ENCODE results near the gene POLL. TPM values are rescaled to one million over a fixed set of nuclear protein-coding genes. Genes with fewer than 3 reads are reported as not detected.
A peak's percentile ranks its signal among the peaks of the same experiment; 100 is the strongest.

POLL gene
- total RNA-seq, 1 experiment from 2014 or later = 51.3 TPM

DNA sequence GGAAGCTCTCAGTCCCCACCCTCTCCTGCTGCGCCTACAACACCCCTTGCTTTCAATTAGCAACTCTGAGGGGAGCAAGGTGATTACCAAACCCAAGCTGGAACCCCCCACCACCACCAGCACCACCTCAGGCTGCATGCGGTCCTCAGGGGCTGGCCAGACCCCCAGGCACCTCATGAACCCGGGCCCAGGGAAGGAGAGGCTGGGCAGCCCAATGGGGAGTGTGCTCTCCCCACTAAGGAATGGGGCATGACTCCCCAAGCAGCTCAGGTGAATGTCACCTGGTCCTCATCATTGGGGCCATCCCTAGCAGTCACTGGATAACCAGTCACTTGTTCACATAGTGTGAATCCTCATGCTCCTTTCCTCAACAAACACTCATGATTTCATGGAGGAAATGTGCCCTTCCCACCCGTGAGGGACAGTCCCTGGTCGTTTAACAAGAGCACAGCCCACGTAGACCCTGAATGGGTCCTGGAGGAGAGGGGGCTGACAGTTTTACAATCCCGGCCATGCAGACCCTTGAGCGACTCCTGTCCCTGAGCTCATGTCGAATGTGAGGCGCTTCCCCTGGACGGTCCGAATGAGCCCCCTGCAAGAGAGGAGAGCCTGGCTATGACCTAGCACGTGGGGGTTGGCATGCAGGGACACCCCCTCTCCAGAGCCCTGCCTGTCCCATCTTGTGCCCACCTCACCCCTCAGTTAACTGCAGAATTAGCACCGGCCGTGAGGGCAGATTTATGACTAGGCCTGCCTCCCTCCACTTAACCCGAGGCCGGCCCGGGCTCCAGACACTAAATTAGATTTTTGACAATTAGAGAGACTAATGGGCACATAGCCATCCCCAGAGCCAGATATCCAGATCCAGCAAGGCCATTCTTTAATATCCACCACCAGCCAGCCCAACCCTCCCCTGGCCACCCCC is 29.1 kb downstream of the POLL start:
- ChIA-PET RAD21 (ENCODE audit: low non-redundant PET in 1 of 2, low total read pairs in 2 of 2, uncharacterized antibody in 2 of 2, unreplicated experiment in 2 of 2) (no interaction called here), CTCF (no interaction called here), POLR2A (no interaction called here)
- Histone ChIP-seq H3K36me3 (ENCODE audit: control insufficient read depth in 1 of 2, insufficient read depth in 2 of 2, low read length in 2 of 2) (0 out of 4 replicates have a peak, but pooled peaks cover 0 to 3% of the 10 kb centered on the region in 2 experiments), H3K4me2 (ENCODE audit: low read length) (peak overlapping the region; percentile 44; the same call in 1 of the 2 replicates), H3K27ac (ENCODE audit: low read depth, low read length) (no peak overlapping the region), H3K9ac (ENCODE audit: low read length) (no peak overlapping the region), H3K4me3 (replicated peaks in 1 of 2; ENCODE audit: low read depth in 1 of 2, low read length in 2 of 2) (no peak overlapping the region), H3K4me1 (ENCODE audit: control insufficient read depth in 1 of 2, insufficient read depth in 2 of 2, low read length in 2 of 2) (peaks cover 6 to 12% of the 10 kb centered on the region in 2 experiments; a peak in 3 of 4 replicates), H3K27me3 (ENCODE audit: insufficient read depth, low read length) (no peaks in the 10 kb centered on the region), H2AFZ (ENCODE audit: low read depth, low read length, poor library complexity, severe bottlenecking) (no peak overlapping the region), H3K9me2 (ENCODE audit: insufficient read depth) (no peaks in the 10 kb centered on the region), H3K9me3 (ENCODE audit: control insufficient read depth in 1 of 2, insufficient read depth in 1 of 2, low read depth in 1 of 2, low read length in 2 of 2) (no peaks in the 10 kb centered on the region), H4K20me1 (ENCODE audit: insufficient read depth) (no peaks in the 10 kb centered on the region), H3K79me2 (ENCODE audit: insufficient read depth, low read length) (no peaks in the 10 kb centered on the region)
- 0 out of 2 replicates have a peak, but pooled peaks have one; percentile 19 for TF ChIP-seq POLR2AphosphoS5 (IDR thresholded peaks at IDR 0.05; ENCODE audit: low read depth, low read length)
- TF ChIP-seq YY1 (IDR thresholded peaks at IDR 0.05; ENCODE audit: extremely low read depth, insufficient replicate concordance, low read depth, low read length) = no peak
- intact Hi-C loops (cut with micrococcal nuclease) = no loop called here
- BruUV-seq (replicated peaks) = no TSS peak
- DNase-seq (ENCODE audit: low read depth, low spot score) (no peak), ATAC-seq (no peak)

DNA sequence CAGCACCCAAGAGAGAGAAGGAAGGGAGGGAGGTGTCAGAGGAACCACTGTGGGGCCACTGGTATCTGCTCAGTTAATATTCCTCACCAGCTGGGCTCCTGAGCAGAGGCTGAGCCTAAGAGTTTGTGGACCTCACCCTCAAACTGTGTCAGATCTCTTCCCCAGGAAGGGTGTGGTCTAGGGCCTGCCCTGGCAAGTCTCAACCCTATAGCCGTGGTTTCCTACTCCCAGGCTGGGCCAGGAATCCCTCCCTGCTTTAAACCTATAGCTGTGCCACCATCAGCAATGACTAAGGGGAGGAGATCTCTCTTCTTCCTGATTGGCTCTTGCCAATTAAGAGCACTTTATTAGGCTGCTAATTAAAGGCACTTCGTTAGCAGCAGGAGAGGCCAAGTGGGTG is 29.9 kb downstream of the POLL start:
- ATAC-seq (peak; percentile 65), DNase-seq (ENCODE audit: low read depth, low spot score) (no peak)
- intact Hi-C loops (cut with micrococcal nuclease) = no loop called here
- Histone ChIP-seq H3K4me3 (replicated peaks in 1 of 2; ENCODE audit: low read depth in 1 of 2, low read length in 2 of 2) (no peak overlapping the region), H3K27ac (ENCODE audit: low read depth, low read length) (no peak overlapping the region), H3K9me3 (ENCODE audit: control insufficient read depth in 1 of 2, insufficient read depth in 1 of 2, low read depth in 1 of 2, low read length in 2 of 2) (no peaks in the 10 kb centered on the region), H3K79me2 (ENCODE audit: insufficient read depth, low read length) (no peaks in the 10 kb centered on the region), H4K20me1 (ENCODE audit: insufficient read depth) (no peaks in the 10 kb centered on the region), H2AFZ (ENCODE audit: low read depth, low read length, poor library complexity, severe bottlenecking) (no peak overlapping the region), H3K9me2 (ENCODE audit: insufficient read depth) (no peaks in the 10 kb centered on the region), H3K27me3 (ENCODE audit: insufficient read depth, low read length) (no peaks in the 10 kb centered on the region), H3K4me1 (ENCODE audit: control insufficient read depth in 1 of 2, insufficient read depth in 2 of 2, low read length in 2 of 2) (peaks cover 6 to 12% of the 10 kb centered on the region in 2 experiments; a peak in 3 of 4 replicates), H3K36me3 (ENCODE audit: control insufficient read depth in 1 of 2, insufficient read depth in 2 of 2, low read length in 2 of 2) (0 out of 4 replicates have a peak, but pooled peaks cover 0 to 3% of the 10 kb centered on the region in 2 experiments), H3K4me2 (ENCODE audit: low read length) (peak overlapping the region; percentile 44; the same call in 1 of the 2 replicates), H3K9ac (ENCODE audit: low read length) (no peak overlapping the region)
- RAD21 ChIA-PET (ENCODE audit: low non-redundant PET in 1 of 2, low total read pairs in 2 of 2, uncharacterized antibody in 2 of 2, unreplicated experiment in 2 of 2) = no interaction called here
- no TSS peak for BruUV-seq (replicated peaks)
- POLR2A ChIA-PET = no interaction called here
- CTCF ChIA-PET = no interaction called here
- TF ChIP-seq, protein P1, sequence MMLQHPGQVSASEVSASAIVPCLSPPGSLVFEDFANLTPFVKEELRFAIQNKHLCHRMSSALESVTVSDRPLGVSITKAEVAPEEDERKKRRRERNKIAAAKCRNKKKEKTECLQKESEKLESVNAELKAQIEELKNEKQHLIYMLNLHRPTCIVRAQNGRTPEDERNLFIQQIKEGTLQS (IDR thresholded peaks at IDR 0.05) = no peak
- TF ChIP-seq, protein P2, sequence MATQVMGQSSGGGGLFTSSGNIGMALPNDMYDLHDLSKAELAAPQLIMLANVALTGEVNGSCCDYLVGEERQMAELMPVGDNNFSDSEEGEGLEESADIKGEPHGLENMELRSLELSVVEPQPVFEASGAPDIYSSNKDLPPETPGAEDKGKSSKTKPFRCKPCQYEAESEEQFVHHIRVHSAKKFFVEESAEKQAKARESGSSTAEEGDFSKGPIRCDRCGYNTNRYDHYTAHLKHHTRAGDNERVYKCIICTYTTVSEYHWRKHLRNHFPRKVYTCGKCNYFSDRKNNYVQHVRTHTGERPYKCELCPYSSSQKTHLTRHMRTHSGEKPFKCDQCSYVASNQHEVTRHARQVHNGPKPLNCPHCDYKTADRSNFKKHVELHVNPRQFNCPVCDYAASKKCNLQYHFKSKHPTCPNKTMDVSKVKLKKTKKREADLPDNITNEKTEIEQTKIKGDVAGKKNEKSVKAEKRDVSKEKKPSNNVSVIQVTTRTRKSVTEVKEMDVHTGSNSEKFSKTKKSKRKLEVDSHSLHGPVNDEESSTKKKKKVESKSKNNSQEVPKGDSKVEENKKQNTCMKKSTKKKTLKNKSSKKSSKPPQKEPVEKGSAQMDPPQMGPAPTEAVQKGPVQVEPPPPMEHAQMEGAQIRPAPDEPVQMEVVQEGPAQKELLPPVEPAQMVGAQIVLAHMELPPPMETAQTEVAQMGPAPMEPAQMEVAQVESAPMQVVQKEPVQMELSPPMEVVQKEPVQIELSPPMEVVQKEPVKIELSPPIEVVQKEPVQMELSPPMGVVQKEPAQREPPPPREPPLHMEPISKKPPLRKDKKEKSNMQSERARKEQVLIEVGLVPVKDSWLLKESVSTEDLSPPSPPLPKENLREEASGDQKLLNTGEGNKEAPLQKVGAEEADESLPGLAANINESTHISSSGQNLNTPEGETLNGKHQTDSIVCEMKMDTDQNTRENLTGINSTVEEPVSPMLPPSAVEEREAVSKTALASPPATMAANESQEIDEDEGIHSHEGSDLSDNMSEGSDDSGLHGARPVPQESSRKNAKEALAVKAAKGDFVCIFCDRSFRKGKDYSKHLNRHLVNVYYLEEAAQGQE (IDR thresholded peaks at IDR 0.05; ENCODE audit: low read depth) = no peak
- TF ChIP-seq EZH2phosphoT487 (IDR thresholded peaks at IDR 0.05; ENCODE audit: borderline replicate concordance) (no peak), TCF7L2 (IDR thresholded peaks at IDR 0.05; ENCODE audit: borderline replicate concordance, extremely low read depth, insufficient read depth, insufficient read length) (no peak), POLR2A (IDR thresholded peaks at IDR 0.05; ENCODE audit: borderline replicate concordance, extremely low read depth, insufficient read depth, insufficient read length) (no peak), POLR2AphosphoS5 (IDR thresholded peaks at IDR 0.05; ENCODE audit: low read depth, low read length) (no peak)
